ENCODE measurements around the gene ZNRF4. TPM values are rescaled to one million over a fixed set of nuclear protein-coding genes. Genes with fewer than 3 reads are reported as not detected.
"Not testable (repeated sequence)": the region's sequence is repeated elsewhere in the genome, so short reads cannot be mapped to it uniquely, and the experiment has no call there.

Gene ZNRF4, protein sequence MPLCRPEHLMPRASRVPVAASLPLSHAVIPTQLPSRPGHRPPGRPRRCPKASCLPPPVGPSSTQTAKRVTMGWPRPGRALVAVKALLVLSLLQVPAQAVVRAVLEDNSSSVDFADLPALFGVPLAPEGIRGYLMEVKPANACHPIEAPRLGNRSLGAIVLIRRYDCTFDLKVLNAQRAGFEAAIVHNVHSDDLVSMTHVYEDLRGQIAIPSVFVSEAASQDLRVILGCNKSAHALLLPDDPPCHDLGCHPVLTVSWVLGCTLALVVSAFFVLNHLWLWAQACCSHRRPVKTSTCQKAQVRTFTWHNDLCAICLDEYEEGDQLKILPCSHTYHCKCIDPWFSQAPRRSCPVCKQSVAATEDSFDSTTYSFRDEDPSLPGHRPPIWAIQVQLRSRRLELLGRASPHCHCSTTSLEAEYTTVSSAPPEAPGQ
- not detected for total RNA-seq

DNA sequence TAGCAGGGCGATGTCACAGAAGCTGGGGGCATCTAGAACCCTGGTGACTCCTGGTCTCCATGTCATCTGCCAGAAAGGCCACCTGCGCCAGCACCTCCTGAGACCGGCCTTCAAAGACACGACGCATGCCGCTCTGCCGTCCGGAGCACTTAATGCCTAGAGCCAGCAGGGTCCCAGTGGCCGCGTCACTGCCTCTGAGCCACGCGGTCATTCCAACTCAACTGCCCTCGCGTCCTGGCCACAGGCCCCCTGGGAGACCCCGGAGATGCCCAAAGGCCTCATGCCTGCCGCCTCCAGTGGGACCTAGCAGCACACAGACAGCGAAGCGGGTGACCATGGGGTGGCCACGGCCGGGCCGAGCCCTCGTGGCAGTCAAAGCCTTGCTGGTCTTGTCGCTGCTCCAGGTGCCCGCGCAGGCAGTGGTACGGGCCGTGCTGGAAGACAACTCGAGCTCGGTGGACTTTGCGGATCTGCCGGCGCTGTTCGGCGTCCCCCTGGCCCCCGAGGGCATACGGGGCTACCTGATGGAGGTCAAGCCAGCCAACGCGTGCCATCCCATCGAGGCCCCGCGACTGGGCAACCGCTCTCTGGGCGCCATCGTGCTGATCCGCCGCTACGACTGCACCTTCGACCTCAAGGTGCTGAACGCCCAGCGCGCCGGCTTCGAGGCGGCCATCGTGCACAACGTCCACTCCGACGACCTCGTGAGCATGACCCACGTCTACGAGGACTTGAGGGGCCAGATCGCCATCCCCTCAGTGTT, at the start of gene ZNRF4:
Gene ZNRF4, plus strand, starts transcription at position 51 of the 763 bp plus-strand sequence. Its CDS starts 75 bp downstream, at position 126.
- H3K4me3 ChIP-seq: no peak within 1 kb of the TSS
- intact Hi-C loops (cut with DNase I; ENCODE audit: low total_unique reads): no loop called here
- no peaks in the 10 kb centered on the region for H3K4me1 ChIP-seq
- H3K27me3 ChIP-seq: no peaks in the 10 kb centered on the region
- no peaks in the 10 kb centered on the region for H3K36me3 ChIP-seq
- TF ChIP-seq CTCF (IDR thresholded peaks at IDR 0.05) (no peak), POLR2A (IDR thresholded peaks at IDR 0.05) (no peak)
- no peak for DNase-seq
- no peaks in the 10 kb centered on the region for H3K9me3 ChIP-seq
- no peak within 1 kb of the TSS for H3K27ac ChIP-seq

DNA sequence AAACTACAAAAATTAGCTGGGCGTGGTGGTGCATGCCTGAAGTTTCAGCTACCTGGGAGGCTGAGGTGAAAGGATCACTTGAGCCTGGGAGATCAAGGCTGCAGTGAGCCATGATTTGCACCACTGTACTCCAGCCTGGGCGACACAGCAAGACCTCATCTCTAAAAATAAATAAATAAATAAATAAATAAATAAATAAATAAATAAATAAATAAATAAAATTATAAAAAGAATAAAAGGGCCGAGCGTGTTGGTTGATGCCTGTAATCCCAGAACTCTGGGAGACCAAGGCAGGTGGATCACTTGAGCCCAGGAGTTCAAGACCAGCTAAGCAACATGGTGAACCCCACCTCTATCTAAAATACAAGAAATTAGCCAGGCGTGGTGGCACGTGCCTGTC, 49.0 kb upstream of the ZNRF4 start:
- H3K36me3 ChIP-seq; H3K4me1 ChIP-seq; H3K27ac ChIP-seq; intact Hi-C loops (cut with DNase I; ENCODE audit: low total_unique reads); H3K27me3 ChIP-seq; DNase-seq; H3K9me3 ChIP-seq; H3K4me3 ChIP-seq: not testable (repeated sequence)

- no peak for DNase-seq
- Histone ChIP-seq H3K4me1 (no peaks in the 10 kb centered on the region), H3K36me3 (no peaks in the 10 kb centered on the region), H3K9me3 (no peaks in the 10 kb centered on the region), H3K27ac (no peak overlapping the region), H3K4me3 (no peak overlapping the region), H3K27me3 (no peaks in the 10 kb centered on the region)
- TF ChIP-seq CTCF (IDR thresholded peaks at IDR 0.05): no peak
- TF ChIP-seq POLR2A (IDR thresholded peaks at IDR 0.05): no peak
- intact Hi-C loops (cut with DNase I; ENCODE audit: low total_unique reads): no loop called here
Measured at GRCh38 chr19:5406816-5407215, 48.4 kb upstream of the ZNRF4 start.

GRCh38 chr19:5407356-5407755, 47.9 kb upstream of the ZNRF4 start:
- Histone ChIP-seq H3K27me3 (no peaks in the 10 kb centered on the region), H3K36me3 (no peaks in the 10 kb centered on the region), H3K4me3 (no peak overlapping the region), H3K4me1 (no peaks in the 10 kb centered on the region), H3K9me3 (no peaks in the 10 kb centered on the region), H3K27ac (no peak overlapping the region)
- intact Hi-C loops (cut with DNase I; ENCODE audit: low total_unique reads): no loop called here
- no peak for DNase-seq
- TF ChIP-seq CTCF (IDR thresholded peaks at IDR 0.05) (no peak), POLR2A (IDR thresholded peaks at IDR 0.05) (no peak)

- no peaks in the 10 kb centered on the region for H3K9me3 ChIP-seq
- H3K4me3 ChIP-seq: no peak overlapping the region
- no peak overlapping the region for H3K27ac ChIP-seq
- H3K27me3 ChIP-seq: peaks cover 0 to 12% of the 10 kb centered on the region in 2 donors
- TF ChIP-seq POLR2A (IDR thresholded peaks at IDR 0.05): no peak
- TF ChIP-seq CTCF (IDR thresholded peaks at IDR 0.05): no peak
- H3K4me1 ChIP-seq: no peaks in the 10 kb centered on the region
- no peak for DNase-seq
- intact Hi-C loops (cut with DNase I; ENCODE audit: low total_unique reads): no loop called here
- H3K36me3 ChIP-seq: no peaks in the 10 kb centered on the region
Measured at GRCh38 chr19:5417495-5418436, 37.5 kb upstream of the ZNRF4 start.

All from uterus (tissue), 4 donors.